ENCODE measurements around the gene WWOX. TPM values are rescaled to one million over a fixed set of nuclear protein-coding genes. Genes with fewer than 3 reads are reported as not detected.

The WWOX gene
- total RNA-seq, 1 experiment from 2014 or later, result 15.6 TPM

GRCh38 chr16:78285437-78285922 is 186.0 kb downstream of the WWOX start:
- no CpG with 5 or more reads among the region's 6 CpGs for WGBS (ENCODE audit: extremely low coverage, insufficient read length, low lambda C conversion rate)
- Mint-ChIP-seq H3K4me1 (peaks cover 21 to 32% of the 10 kb centered on the region in 2 experiments), H3K36me3 (ENCODE audit: insufficient read depth in 1 of 3, low read depth in 3 of 3) (no peaks in the 10 kb centered on the region), H3K27me3 (ENCODE audit: low read depth) (no peaks in the 10 kb centered on the region), H3K9me3 (no peaks in the 10 kb centered on the region), H3K27ac (no peak overlapping the region), H3K4me3 (no peak overlapping the region)
- Histone ChIP-seq H3K18ac (ENCODE audit: insufficient read length, low read depth, low read length) (no peak overlapping the region), H2BK5ac (ENCODE audit: insufficient read length, low read length) (no peak overlapping the region), H4K20me1 (ENCODE audit: control insufficient read depth, insufficient read depth, insufficient read length) (no peaks in the 10 kb centered on the region), H3K9me3 (ENCODE audit: control insufficient read depth, low read depth, low read length) (no peaks in the 10 kb centered on the region), H4K5ac (ENCODE audit: insufficient read length, low read depth, low read length) (no peak overlapping the region), H2BK20ac (ENCODE audit: low read depth, low read length, poor library complexity, severe bottlenecking) (no peak overlapping the region), H3K79me1 (ENCODE audit: insufficient read depth, low read depth, low read length, poor library complexity, severe bottlenecking) (no peaks in the 10 kb centered on the region), H3K9ac (ENCODE audit: extremely low read depth, insufficient read length, low read length) (no peak overlapping the region), H4K91ac (ENCODE audit: insufficient read length, low read depth, low read length) (no peak overlapping the region), H4K8ac (replicated peaks; ENCODE audit: insufficient read length, low read depth, low read length) (no peak overlapping the region), H3K14ac (ENCODE audit: insufficient read depth, low read length) (no peak overlapping the region), H3T11ph (ENCODE audit: low read length) (no peak overlapping the region), H2BK120ac (ENCODE audit: low read depth, low read length, poor library complexity, severe bottlenecking) (no peak overlapping the region), H3K4ac (ENCODE audit: low read depth, low read length) (no peak overlapping the region), H3K4me1 (ENCODE audit: insufficient read depth, low read length) (no peaks in the 10 kb centered on the region), H2BK12ac (ENCODE audit: insufficient read length, low read depth, low read length) (no peak overlapping the region), H3K4me2 (ENCODE audit: insufficient read depth, insufficient read length, low read length) (no peak overlapping the region), H2AK5ac (ENCODE audit: insufficient read length, low read length) (no peak overlapping the region), H2AFZ (ENCODE audit: low read length) (no peak overlapping the region), H3K27ac (ENCODE audit: insufficient read length, low read depth, low read length) (no peak overlapping the region), H3K27me3 (ENCODE audit: insufficient read depth, low read length) (no peaks in the 10 kb centered on the region), H3K23ac (ENCODE audit: insufficient read length, low read depth, low read length) (no peak overlapping the region), H3K79me2 (ENCODE audit: insufficient read depth, low read length) (no peaks in the 10 kb centered on the region), H3K56ac (ENCODE audit: insufficient read length, low read depth, low read length) (no peak overlapping the region), H3K23me2 (ENCODE audit: insufficient read length, low read depth, low read length, poor library complexity, severe bottlenecking) (no peaks in the 10 kb centered on the region), H2BK15ac (ENCODE audit: low read depth, low read length) (no peak overlapping the region)
- TF ChIP-seq CTCF (conservative IDR thresholded peaks at IDR 0.05), result no peak
- DNase-seq, result no peak
